ENCODE results near the gene TRANK1.

TRANK1 gene

GRCh38 chr3:36868614-36869436, 76.0 kb downstream of the TRANK1 start:
- no peak overlapping the region for H2AFZ ChIP-seq (ENCODE audit: low read depth)
- no peak overlapping the region for H3K9ac ChIP-seq
- no peak overlapping the region for H3K4me2 ChIP-seq
- H3K4me1 ChIP-seq (ENCODE audit: low read depth, poor library complexity, severe bottlenecking), result no peaks in the 10 kb centered on the region
- H3K79me2 ChIP-seq (ENCODE audit: insufficient read depth, low read depth), result no peaks in the 10 kb centered on the region
- no peaks in the 10 kb centered on the region for H3K27me3 ChIP-seq (ENCODE audit: insufficient read depth, low read depth)
- TF ChIP-seq CTCF (conservative IDR thresholded peaks at IDR 0.05; ENCODE audit: low read depth, low read length), result peak; percentile 82
- H4K20me1 ChIP-seq (ENCODE audit: insufficient read depth), result no peaks in the 10 kb centered on the region
- no peaks in the 10 kb centered on the region for H3K36me3 ChIP-seq (ENCODE audit: insufficient read depth)
- no peak overlapping the region for H3K4me3 ChIP-seq (IDR thresholded peaks at IDR 0.05; ENCODE audit: insufficient read depth, low read depth, low read length)
- H3K27ac ChIP-seq, result no peak overlapping the region

- no peaks in the 10 kb centered on the region for H4K20me1 ChIP-seq (ENCODE audit: insufficient read depth)
- no peaks in the 10 kb centered on the region for H3K4me1 ChIP-seq (ENCODE audit: low read depth, poor library complexity, severe bottlenecking)
- no peak overlapping the region for H3K9ac ChIP-seq
- H3K79me2 ChIP-seq (ENCODE audit: insufficient read depth, low read depth), result no peaks in the 10 kb centered on the region
- H2AFZ ChIP-seq (ENCODE audit: low read depth), result no peak overlapping the region
- no peak overlapping the region for H3K4me3 ChIP-seq (IDR thresholded peaks at IDR 0.05; ENCODE audit: insufficient read depth, low read depth, low read length)
- H3K27ac ChIP-seq, result no peak overlapping the region
- no peaks in the 10 kb centered on the region for H3K36me3 ChIP-seq (ENCODE audit: insufficient read depth)
- TF ChIP-seq CTCF (conservative IDR thresholded peaks at IDR 0.05; ENCODE audit: low read depth, low read length), result no peak
- no peak overlapping the region for H3K4me2 ChIP-seq
- H3K27me3 ChIP-seq (ENCODE audit: insufficient read depth, low read depth), result no peaks in the 10 kb centered on the region
Measured at GRCh38 chr3:36867810-36868209, 77.0 kb downstream of the TRANK1 start.

GRCh38 chr3:36866368-36866767, 78.5 kb downstream of the TRANK1 start:
- TF ChIP-seq CTCF (conservative IDR thresholded peaks at IDR 0.05; ENCODE audit: low read depth, low read length), result no peak
- Histone ChIP-seq H2AFZ (ENCODE audit: low read depth) (no peak overlapping the region), H3K4me2 (no peak overlapping the region), H3K27me3 (ENCODE audit: insufficient read depth, low read depth) (no peaks in the 10 kb centered on the region), H3K79me2 (ENCODE audit: insufficient read depth, low read depth) (no peaks in the 10 kb centered on the region), H3K9ac (no peak overlapping the region), H3K27ac (no peak overlapping the region), H3K36me3 (ENCODE audit: insufficient read depth) (no peaks in the 10 kb centered on the region), H4K20me1 (ENCODE audit: insufficient read depth) (no peaks in the 10 kb centered on the region), H3K4me3 (IDR thresholded peaks at IDR 0.05; ENCODE audit: insufficient read depth, low read depth, low read length) (no peak overlapping the region), H3K4me1 (ENCODE audit: low read depth, poor library complexity, severe bottlenecking) (no peaks in the 10 kb centered on the region)

GRCh38 chr3:36864180-36865053, 80.4 kb downstream of the TRANK1 start:
- Histone ChIP-seq H3K79me2 (ENCODE audit: insufficient read depth, low read depth) (no peaks in the 10 kb centered on the region), H3K27ac (no peak overlapping the region), H3K4me3 (IDR thresholded peaks at IDR 0.05; ENCODE audit: insufficient read depth, low read depth, low read length) (no peak overlapping the region), H3K36me3 (ENCODE audit: insufficient read depth) (no peaks in the 10 kb centered on the region), H3K27me3 (ENCODE audit: insufficient read depth, low read depth) (no peaks in the 10 kb centered on the region), H3K9ac (no peak overlapping the region), H2AFZ (ENCODE audit: low read depth) (no peak overlapping the region), H4K20me1 (ENCODE audit: insufficient read depth) (no peaks in the 10 kb centered on the region), H3K4me1 (ENCODE audit: low read depth, poor library complexity, severe bottlenecking) (no peaks in the 10 kb centered on the region), H3K4me2 (no peak overlapping the region)
- TF ChIP-seq CTCF (conservative IDR thresholded peaks at IDR 0.05; ENCODE audit: low read depth, low read length), result no peak

All from KMS-11 (cell line).